ENCODE data around the gene SELENOH. TPM values are rescaled to one million over a fixed set of nuclear protein-coding genes. Genes with fewer than 3 reads are reported as not detected.

Gene SELENOH, protein sequence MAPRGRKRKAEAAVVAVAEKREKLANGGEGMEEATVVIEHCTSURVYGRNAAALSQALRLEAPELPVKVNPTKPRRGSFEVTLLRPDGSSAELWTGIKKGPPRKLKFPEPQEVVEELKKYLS
- 118 TPM for total RNA-seq
- long read RNA-seq, transcript SELENOH-204 (4 exons, 818 nt), result major isoform, 69 of 80 reads
- long read RNA-seq, partial matches to known transcripts, result 0 of 80 reads
- long read RNA-seq, other reads (novel, unspliced or antisense), result 4 of 80 reads

DNA sequence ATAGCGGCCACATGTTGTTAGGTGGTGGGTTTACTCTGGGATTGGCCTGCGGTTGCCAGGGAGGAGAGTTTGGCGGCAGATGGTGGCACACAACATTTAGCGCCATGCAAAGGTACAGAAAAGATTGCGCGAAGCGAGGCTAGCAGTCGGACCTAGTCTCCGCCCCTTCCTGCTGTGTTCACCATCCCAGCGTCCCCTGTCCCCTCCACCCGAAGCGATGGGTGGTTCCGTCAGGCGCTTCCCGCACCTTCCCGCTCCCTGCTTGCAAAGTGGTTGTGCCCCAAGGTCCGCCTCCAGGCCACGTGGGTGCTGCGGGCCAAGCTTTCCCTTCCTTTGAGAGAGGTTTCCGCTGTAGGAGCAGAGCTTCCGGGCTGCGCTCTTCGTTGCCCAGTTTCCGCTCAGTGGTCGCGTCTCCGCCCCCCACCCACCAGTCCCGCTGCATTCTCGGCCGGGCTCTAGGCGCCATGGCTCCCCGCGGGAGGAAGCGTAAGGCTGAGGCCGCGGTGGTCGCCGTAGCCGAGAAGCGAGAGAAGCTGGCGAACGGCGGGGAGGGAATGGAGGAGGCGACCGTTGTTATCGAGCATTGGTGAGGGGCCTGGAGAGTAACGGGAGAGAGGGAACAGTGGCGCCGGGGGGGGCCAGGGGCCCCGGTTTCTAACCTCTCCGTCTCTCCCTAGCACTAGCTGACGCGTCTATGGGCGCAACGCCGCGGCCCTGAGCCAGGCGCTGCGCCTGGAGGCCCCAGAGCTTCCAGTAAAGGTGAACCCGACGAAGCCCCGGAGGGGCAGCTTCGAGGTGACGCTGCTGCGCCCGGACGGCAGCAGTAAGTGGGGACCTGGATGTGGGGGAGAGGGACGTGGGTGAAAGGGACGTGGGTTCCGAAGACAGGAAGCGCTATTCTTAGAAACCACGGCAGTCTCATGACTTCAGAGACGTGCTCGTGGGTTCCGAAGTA, at the start of gene SELENOH:
Gene SELENOH, plus strand, starts transcription at position 360 of the 955 bp plus-strand sequence. Its CDS starts 105 bp downstream, at position 465.
- Histone ChIP-seq H3K4me3 (peak within 1 kb of the TSS; percentile 89), H3K4me1 (peaks cover 19% of the 10 kb centered on the region), H3K27me3 (ENCODE audit: low read depth) (no peaks in the 10 kb centered on the region), H3K9me3 (no peaks in the 10 kb centered on the region), H3K36me3 (peaks cover 69% of the 10 kb centered on the region), H3K27ac (peak within 1 kb of the TSS; percentile 95)
- TF ChIP-seq, protein P1, sequence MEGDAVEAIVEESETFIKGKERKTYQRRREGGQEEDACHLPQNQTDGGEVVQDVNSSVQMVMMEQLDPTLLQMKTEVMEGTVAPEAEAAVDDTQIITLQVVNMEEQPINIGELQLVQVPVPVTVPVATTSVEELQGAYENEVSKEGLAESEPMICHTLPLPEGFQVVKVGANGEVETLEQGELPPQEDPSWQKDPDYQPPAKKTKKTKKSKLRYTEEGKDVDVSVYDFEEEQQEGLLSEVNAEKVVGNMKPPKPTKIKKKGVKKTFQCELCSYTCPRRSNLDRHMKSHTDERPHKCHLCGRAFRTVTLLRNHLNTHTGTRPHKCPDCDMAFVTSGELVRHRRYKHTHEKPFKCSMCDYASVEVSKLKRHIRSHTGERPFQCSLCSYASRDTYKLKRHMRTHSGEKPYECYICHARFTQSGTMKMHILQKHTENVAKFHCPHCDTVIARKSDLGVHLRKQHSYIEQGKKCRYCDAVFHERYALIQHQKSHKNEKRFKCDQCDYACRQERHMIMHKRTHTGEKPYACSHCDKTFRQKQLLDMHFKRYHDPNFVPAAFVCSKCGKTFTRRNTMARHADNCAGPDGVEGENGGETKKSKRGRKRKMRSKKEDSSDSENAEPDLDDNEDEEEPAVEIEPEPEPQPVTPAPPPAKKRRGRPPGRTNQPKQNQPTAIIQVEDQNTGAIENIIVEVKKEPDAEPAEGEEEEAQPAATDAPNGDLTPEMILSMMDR (IDR thresholded peaks at IDR 0.05), result no peak
- intact Hi-C loops (cut with DNase I), result no loop called here
- DNase-seq (peak; percentile 97), ATAC-seq (peak; percentile 99)

DNA sequence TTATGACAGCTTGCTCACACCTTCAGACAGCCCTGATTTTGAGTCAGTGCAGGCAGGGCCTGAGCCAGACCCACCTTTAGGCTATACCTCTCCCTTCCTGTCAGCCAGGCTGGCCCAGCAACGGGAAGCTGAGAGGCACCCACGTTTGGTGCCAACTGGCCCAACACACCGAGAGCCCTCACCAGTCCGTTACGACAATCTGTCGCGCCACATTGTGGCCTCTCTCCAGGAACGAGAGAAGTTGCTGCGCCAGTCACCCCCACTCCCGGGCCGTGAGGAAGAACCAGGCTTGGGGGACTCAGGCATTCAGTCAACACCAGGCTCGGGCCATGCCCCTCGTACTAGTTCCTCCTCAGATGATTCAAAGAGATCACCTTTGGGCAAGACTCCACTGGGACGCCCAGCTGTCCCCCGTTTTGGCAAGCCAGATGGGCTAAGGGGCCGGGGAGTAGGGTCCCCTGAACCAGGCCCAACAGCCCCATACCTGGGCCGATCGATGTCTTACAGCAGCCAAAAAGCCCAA, 42.4 kb upstream of the SELENOH start:
- peak; percentile 13 to 24 for ATAC-seq
- H3K4me3 ChIP-seq, result no peak overlapping the region
- H3K36me3 ChIP-seq, result peaks cover 100% of the 10 kb centered on the region
- no peaks in the 10 kb centered on the region for H3K9me3 ChIP-seq
- intact Hi-C loops (cut with DNase I), result no loop called here
- no peaks in the 10 kb centered on the region for H3K4me1 ChIP-seq
- TF ChIP-seq, protein P1 (IDR thresholded peaks at IDR 0.05), result no peak
- no peaks in the 10 kb centered on the region for H3K27me3 ChIP-seq (ENCODE audit: low read depth)
- DNase-seq, result no peak
- H3K27ac ChIP-seq, result no peak overlapping the region

DNA sequence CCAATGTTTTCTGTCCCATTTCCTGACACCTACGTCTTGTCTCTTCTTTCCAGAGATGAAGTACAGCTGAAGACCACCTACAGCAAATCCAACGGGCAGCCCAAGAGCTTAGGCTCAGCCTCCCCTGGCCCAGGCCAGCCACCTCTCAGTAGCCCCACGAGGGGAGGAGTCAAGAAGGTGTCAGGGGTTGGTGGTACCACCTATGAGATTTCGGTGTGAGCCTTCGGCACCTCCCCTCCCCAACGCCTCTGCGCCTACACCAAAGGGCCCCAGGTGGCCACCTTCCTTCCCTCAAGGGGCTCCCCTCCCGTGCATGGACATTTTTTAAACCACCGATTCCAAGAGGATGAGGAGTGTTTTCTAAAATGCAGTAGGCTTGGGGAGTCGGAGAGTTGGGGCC, 41.5 kb upstream of the SELENOH start:
- TF ChIP-seq, protein P1 (IDR thresholded peaks at IDR 0.05), result no peak
- Histone ChIP-seq H3K36me3 (peaks cover 100% of the 10 kb centered on the region), H3K9me3 (no peaks in the 10 kb centered on the region), H3K27me3 (ENCODE audit: low read depth) (no peaks in the 10 kb centered on the region), H3K27ac (no peak overlapping the region), H3K4me1 (no peaks in the 10 kb centered on the region), H3K4me3 (no peak overlapping the region)
- intact Hi-C loops (cut with DNase I), result no loop called here
- ATAC-seq (no peak), DNase-seq (no peak)

DNA sequence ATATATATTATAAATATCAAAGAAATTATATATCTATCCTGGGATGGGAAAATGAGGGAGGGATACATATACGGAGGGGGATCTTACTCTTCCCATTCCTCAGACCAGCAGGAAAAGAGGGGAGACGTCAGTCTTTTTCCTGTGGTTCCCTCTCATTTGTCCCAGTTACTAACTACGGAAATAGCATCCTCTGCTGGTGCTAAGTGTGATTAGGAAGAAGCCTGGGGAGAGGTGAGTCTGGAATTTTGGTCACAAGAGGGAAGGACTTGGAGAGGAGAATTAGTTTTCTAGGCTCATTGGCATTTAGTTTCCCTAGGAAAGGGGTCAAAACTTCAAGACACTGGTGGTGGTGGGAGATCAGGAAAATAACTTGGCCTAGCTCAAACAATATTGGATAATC, 40.9 kb upstream of the SELENOH start:
- no peak for DNase-seq
- no peaks in the 10 kb centered on the region for H3K9me3 ChIP-seq
- no peak for ATAC-seq
- H3K36me3 ChIP-seq, result peaks cover 100% of the 10 kb centered on the region
- no peaks in the 10 kb centered on the region for H3K27me3 ChIP-seq (ENCODE audit: low read depth)
- no peak overlapping the region for H3K27ac ChIP-seq
- H3K4me3 ChIP-seq, result no peak overlapping the region
- intact Hi-C loops (cut with DNase I), result no loop called here
- no peaks in the 10 kb centered on the region for H3K4me1 ChIP-seq
- TF ChIP-seq, protein P1 (IDR thresholded peaks at IDR 0.05), result no peak

DNA sequence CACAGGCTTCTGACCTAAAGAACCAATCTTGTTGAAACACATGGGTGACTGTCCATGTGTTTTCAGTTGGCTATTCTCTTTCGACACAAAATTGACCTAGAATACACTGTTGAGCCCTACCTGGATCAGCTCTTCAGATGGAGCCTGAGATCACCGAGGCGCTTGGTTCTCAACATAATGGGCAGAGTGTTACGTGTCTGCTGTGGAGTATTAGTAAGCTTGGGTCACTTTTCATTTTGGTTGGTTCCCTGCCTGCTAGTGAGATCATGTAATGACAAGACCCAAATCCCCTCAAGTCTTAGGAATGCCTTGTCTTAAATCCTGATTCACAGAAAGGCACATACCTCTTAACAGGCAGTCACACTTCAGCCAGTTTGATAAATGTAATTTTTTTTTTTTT, 38.0 kb upstream of the SELENOH start:
- H3K27ac ChIP-seq, result no peak overlapping the region
- DNase-seq (no peak), ATAC-seq (no peak)
- H3K27me3 ChIP-seq (ENCODE audit: low read depth), result no peaks in the 10 kb centered on the region
- TF ChIP-seq, protein P1 (IDR thresholded peaks at IDR 0.05), result no peak
- H3K4me3 ChIP-seq, result no peak overlapping the region
- intact Hi-C loops (cut with DNase I), result no loop called here
- H3K36me3 ChIP-seq, result peaks cover 83% of the 10 kb centered on the region
- H3K9me3 ChIP-seq, result no peaks in the 10 kb centered on the region
- no peaks in the 10 kb centered on the region for H3K4me1 ChIP-seq

Data from lower lobe of right lung (tissue), 2 donors.